HepG2 (cell line): ENCODE measurements around the gene ZNHIT1. TPM values are rescaled to one million over a fixed set of nuclear protein-coding genes. Genes with fewer than 3 reads are reported as not detected.
A peak's percentile ranks its signal among the peaks of the same experiment; 100 is the strongest.

Experiments used
- AHR ChIP-seq: IDR thresholded peaks from 2 replicates; pipeline ENCODE4 v1.6.1; 2018; ENCODE audit warnings: missing genetic modification reagents, missing compliant biosample characterization
- CHCHD3 ChIP-seq: sonication (generic); formaldehyde crosslinking; IDR thresholded peaks from 2 replicates; pipeline ENCODE4 v1.8.0; 2022; ENCODE audit warnings: mild to moderate bottlenecking, missing genetic modification reagents, moderate library complexity
- DMAP1 ChIP-seq: IDR thresholded peaks from 2 replicates; pipeline ENCODE4 v1.6.1; 2016
- ERF ChIP-seq: IDR thresholded peaks from 2 replicates; pipeline ENCODE4 v1.6.1; 2018; ENCODE audit warnings: missing biosample characterization, missing genetic modification reagents
- ETS1 ChIP-seq: sonication (generic); formaldehyde crosslinking; IDR thresholded peaks from 2 replicates; pipeline ENCODE4 v1.4.0; 2020; ENCODE audit warnings: missing genetic modification reagents
- GPN1 ChIP-seq: sonication (generic); formaldehyde crosslinking; IDR thresholded peaks from 2 replicates; pipeline ENCODE4 v1.5.1; 2020; ENCODE audit warnings: missing genetic modification reagents, borderline replicate concordance
- KDM5B ChIP-seq: sonication (generic); formaldehyde crosslinking; IDR thresholded peaks from 2 replicates; pipeline ENCODE4 v1.4.0; 2020; ENCODE audit warnings: missing genetic modification reagents, mild to moderate bottlenecking, borderline replicate concordance
- NFRKB ChIP-seq: fragments of 450-650 bp; IDR thresholded peaks from 2 replicates; pipeline ENCODE4 v1.6.1; 2017
- RBFOX2 ChIP-seq: fragments of 200-400 bp; formaldehyde crosslinking; IDR thresholded peaks from 2 replicates; pipeline ENCODE4 v1.6.1; 2017; ENCODE audit warnings: low read depth, mild to moderate bottlenecking, low read length
- REPIN1 ChIP-seq: sonication (generic); formaldehyde crosslinking; IDR thresholded peaks from 2 replicates; pipeline ENCODE4 v1.8.0; 2022; ENCODE audit warnings: missing genetic modification reagents, low read depth, mild to moderate bottlenecking, borderline replicate concordance
- RXRB ChIP-seq: IDR thresholded peaks from 2 replicates; pipeline ENCODE4 v1.6.1; 2016; ENCODE audit warnings: borderline replicate concordance, missing genetic modification reagents, missing compliant biosample characterization
- ZBTB40 ChIP-seq, 2 experiments: fragments of 450-650 bp in 1 of 2; sonication (generic) in 1 of 2; formaldehyde crosslinking in 1 of 2; IDR thresholded peaks; 2 replicates each; pipeline versions ENCODE4 v1.6.1 to v1.8.0; 2016 to 2022; ENCODE audit warnings: antibody characterized with exemption in 1 of 2, mild to moderate bottlenecking in 1 of 2, missing genetic modification reagents in 1 of 2
- ZKSCAN5 ChIP-seq: sonication (generic); formaldehyde crosslinking; IDR thresholded peaks from 2 replicates; pipeline ENCODE4 v1.5.1; 2020; ENCODE audit warnings: mild to moderate bottlenecking, missing genetic modification reagents
- ZNF124 ChIP-seq: sonication (generic); formaldehyde crosslinking; IDR thresholded peaks from 2 replicates; pipeline ENCODE4 v1.4.0; 2020; ENCODE audit warnings: missing genetic modification reagents
- ZNF703 ChIP-seq: sonication (generic); formaldehyde crosslinking; IDR thresholded peaks from 2 replicates; pipeline ENCODE4 v1.5.1; 2020; ENCODE audit warnings: missing genetic modification reagents, mild to moderate bottlenecking, moderate library complexity, borderline replicate concordance
- polyA plus RNA-seq, 8 experiments: library from polyadenylated mRNA; depleted of rRNA in 3 of 8; stranded (reverse) in 7 of 8; unstranded in 1 of 8; fragments of >200 nt; fragmentation: Illumina TruSeq in 4 of 8; extraction: Trizol in 4 of 8; gene quantifications; 2 replicates each; pipeline versions ENCODE4 v1.2.1 to v1.2.3, GENCODE V29; 2011 to 2016; ENCODE audit warnings: low read depth in 4 of 8, missing spikeins in 1 of 8, mixed read lengths in 1 of 8; ENCODE audit not compliant: insufficient read depth in 1 of 8
- total RNA-seq, 5 experiments: library from RNA; depleted of rRNA; stranded (reverse); fragments of >200 nt; fragmentation: Illumina TruSeq; extraction: Trizol; gene quantifications; 2 replicates each; pipeline ENCODE4 v1.2.3, GENCODE V29; 2016; ENCODE audit warnings: low read depth in 1 of 5
- TF ChIP-seq, protein P1 (sequence below): conservative IDR thresholded peaks from 2 replicates; pipeline ENCODE4 v1.6.1; 2018; ENCODE audit warnings: missing genetic modification reagents

Gene ZNHIT1
- total and polyA plus RNA-seq, 2 of the 13 experiments (the other 11 are each of a cell fraction or from before 2014, with no cell fraction given): 32.5 to 64.5 TPM

DNA sequence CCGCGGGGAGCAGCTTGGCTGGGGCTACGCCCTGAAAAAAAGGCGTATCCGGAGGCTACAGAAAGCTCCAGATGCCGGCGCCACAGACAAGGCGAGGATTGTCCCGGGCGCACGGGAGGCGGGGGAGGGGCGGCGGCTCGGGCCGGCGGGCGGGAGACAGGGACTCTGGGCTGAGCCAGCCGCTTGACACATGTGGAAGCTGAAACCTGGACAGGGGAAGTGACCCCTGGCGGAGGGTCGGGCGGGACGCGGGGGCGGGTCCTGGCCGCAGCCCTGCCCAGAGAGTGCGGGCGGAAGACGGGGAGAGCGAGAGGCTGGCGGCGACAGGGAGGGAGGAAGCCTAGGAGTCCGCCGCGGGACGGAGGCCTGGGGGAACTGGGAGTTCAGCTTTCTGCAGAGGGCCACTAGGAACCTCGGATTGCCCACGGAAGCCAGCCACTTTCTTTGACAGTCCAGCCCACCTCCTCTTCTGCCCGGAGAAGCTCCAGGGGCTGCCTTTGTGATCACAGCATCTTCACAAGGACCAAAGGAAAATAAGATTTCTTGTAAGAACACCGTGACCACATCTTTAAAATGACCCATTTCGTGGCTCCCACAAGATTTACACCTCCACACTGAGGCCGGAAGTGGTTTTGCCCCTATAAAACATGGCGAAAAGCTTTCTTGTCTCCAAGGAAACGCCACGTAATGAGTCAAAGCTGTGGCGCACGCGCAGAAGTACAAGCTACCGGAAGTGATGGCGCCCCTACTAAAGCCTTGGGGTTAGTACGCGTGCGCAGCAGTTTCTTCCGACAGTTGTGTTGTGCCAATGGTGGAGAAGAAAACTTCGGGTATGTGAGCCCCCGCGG, at the start of gene ZNHIT1, which contains the start of gene PLOD3 (continued):
- peak; percentile 85 for TF ChIP-seq RBFOX2
- no peak for TF ChIP-seq REPIN1 (CRISPR knock-in tag)
- TF ChIP-seq, protein P1, sequence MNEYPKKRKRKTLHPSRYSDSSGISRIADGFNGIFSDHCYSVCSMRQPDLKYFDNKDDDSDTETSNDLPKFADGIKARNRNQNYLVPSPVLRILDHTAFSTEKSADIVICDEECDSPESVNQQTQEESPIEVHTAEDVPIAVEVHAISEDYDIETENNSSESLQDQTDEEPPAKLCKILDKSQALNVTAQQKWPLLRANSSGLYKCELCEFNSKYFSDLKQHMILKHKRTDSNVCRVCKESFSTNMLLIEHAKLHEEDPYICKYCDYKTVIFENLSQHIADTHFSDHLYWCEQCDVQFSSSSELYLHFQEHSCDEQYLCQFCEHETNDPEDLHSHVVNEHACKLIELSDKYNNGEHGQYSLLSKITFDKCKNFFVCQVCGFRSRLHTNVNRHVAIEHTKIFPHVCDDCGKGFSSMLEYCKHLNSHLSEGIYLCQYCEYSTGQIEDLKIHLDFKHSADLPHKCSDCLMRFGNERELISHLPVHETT (CRISPR knock-in tag): peak; percentile 62; the same call in 1 of the 2 replicates
- TF ChIP-seq ERF (CRISPR knock-in tag): peak; percentile 64
- no peak; the same call in 1 of the 2 replicates for TF ChIP-seq ZNF703 (CRISPR knock-in tag)
- no peak; the same call in 1 of the 2 replicates for TF ChIP-seq KDM5B (CRISPR knock-in tag)
- peak; percentile 67; the same call in 1 of the 2 replicates for TF ChIP-seq ZNF124 (CRISPR knock-in tag)
- no peak for TF ChIP-seq GPN1 (CRISPR knock-in tag)
- no peak for TF ChIP-seq AHR (CRISPR knock-in tag)
- no peak for TF ChIP-seq NFRKB
- TF ChIP-seq ZBTB40 (IDR thresholded peaks at IDR 0.05): peak; percentile 65
- TF ChIP-seq ZBTB40 (CRISPR knock-in tag; IDR thresholded peaks at IDR 0.05): no peak
- TF ChIP-seq ZKSCAN5 (CRISPR knock-in tag): 0 out of 2 replicates have a peak, but pooled peaks have one; percentile 3
- 0 out of 2 replicates have a peak, but pooled peaks have one; percentile 61 for TF ChIP-seq ETS1 (CRISPR knock-in tag)
- TF ChIP-seq RXRB (CRISPR knock-in tag): peak; percentile 49; the same call in 1 of the 2 replicates
- TF ChIP-seq DMAP1 (CRISPR knock-in tag): peak; percentile 39; the same call in 1 of the 2 replicates
- no peak for TF ChIP-seq CHCHD3 (CRISPR knock-in tag)
